ENCODE results near the gene SSBP1.
"Not testable (repeated sequence)": the region's sequence is repeated elsewhere in the genome, so short reads cannot be mapped to it uniquely, and the experiment has no call there.

Gene SSBP1, protein sequence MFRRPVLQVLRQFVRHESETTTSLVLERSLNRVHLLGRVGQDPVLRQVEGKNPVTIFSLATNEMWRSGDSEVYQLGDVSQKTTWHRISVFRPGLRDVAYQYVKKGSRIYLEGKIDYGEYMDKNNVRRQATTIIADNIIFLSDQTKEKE

DNA sequence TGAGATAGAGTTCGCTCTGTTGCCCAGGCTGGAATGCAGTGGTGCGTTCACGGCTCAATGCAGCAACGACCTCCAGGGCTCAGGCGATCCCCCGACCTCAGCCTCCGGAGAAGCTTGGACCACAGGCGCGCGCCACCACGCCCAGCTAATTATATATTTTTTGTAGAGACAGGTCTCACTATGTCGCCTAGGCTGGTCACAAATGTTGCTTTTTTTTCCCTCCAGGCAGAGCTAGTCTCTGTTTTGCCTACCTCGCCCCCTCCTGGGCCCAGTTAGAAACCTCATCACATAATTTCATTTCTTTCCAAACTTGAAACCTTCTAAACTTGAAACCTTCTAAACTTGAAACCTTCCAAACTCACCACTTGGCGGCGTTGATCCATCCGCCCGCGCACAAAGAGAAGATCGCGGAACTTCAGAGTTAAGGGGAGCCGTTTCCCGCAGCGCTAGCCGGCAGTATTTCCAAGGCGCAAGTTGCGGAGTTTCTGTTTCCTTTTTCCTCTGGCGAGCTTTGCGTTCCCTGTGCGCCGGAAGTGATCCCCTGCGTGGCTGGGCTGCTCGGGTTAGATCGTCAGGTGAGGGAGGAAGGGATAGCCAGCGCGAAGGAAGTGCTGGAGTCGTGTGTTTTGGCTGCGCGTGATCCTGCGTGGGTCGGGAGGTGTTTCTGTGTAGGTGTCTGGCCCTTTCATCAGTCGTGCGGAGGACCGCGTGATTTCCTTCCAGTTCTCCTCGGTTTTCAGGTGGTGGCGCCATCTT lies at the start of gene SSBP1:
Gene SSBP1, plus strand, starts transcription at position 523 of the 756 bp plus-strand sequence. CDS start 809 bp downstream, outside the sequence.
- peak; percentile 89 to 90 for DNase-seq

DNA sequence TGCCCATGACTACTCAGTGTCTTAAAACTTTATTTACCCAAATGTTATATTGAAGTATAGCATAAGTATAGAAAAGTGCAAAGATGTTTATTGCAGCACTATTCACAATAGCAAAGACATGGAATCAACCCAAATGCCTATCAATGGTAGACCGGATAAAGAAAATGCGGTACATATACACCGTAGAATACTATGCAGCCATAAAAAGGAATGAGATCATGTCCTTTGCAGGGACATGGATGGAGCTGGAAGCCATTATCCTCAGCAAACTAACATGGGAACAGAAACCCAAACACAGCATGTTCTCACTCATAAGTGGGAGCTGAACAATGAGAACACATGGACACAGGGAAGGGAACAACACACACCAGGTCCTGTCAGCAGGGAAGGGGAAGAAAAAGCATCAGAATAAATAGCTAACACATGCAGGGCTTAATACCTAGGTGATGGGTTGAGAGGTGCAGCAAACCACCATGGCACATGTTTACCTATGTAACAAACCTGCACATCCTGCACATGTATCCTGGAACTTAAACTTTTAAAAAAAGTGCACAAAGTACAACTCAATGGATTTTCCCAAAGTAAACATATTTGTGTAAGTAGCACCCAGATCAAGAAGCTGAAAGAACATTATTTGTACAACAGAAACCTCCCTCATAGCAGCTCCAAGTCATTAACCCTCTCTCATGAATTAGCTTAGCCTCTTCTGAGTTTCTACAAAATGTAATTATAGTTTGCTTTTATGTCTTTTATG lies 48.9 kb upstream of the SSBP1 start:
- DNase-seq, result not testable (repeated sequence)

DNA sequence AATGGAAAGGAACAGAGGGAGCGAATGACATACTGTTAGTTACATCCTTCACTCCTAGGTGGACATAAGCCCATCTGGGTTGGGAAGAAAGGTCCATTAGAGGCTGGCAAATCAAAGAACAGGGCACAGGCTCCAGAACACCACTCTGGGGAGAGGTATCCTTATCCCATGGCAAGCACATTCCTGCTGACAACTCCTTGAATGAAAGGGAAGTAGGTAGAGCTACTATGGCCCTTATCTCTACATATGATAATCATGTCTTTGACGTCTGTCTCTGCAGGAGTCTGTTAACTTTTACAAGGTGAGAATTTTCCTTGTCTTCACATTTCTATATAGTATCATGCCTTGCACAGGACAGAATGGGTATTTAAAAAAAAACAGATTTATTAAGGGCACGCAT lies 46.6 kb upstream of the SSBP1 start:
- DNase-seq, result no peak

DNA sequence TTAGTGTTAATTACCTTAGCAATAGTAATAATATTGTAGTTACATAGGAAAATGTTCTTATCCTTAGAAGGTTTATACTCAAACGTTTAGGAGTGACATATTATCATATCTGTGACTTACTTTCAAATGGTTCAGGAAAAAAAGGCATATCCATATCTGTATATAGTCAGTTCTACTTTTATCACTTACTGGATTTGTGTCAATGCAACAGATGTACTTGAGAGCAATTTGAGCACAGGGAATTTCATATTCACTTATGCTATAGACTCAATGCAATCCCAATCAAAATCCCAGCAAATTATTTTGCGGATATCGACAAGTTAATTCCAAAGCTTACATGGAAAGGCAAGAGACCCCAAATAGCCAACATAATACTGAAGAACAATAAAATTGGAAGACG lies 46.2 kb upstream of the SSBP1 start:
- no peak for DNase-seq

DNA sequence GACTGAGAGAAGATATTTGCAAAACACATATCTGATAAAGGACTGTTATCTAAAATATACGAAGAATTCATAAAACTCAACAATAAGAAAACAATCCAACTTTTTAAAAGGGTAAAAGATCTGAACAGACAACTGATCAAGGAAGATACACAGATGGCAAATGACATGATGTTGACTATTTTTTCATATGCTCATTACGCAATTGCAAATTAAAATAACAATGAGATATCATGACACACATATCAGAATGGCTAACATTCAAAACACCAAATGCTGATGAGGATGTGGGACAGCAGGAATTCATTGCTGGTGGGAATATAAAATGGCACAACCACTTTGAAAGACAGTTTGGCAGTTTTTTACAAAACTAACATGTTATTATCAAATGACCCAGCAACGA lies 45.1 kb upstream of the SSBP1 start:
- no peak for DNase-seq

DNA sequence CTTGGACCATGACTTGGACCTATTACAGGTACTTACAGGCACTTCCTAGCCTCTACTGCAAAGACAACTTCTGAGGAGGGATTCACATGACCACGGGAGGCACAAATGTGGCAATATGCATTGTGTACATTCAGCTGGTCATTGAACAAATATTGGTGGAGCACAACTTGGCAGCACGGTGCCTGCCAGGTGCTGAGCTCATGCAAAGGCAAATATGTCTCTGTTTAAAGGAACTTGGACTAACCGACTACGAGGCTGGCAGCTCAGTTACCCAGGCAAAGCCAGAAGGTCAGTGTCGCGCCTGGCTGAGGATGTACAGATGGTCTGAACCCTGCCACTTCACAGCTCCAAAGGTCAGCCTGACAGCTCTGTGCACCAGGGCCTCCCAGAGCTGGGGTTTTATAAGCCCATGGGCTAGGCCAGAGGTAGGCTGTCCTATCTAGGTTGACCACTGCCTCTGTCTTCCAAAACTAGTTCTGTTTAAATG lies 42.3 kb upstream of the SSBP1 start:
- no peak for DNase-seq

DNA sequence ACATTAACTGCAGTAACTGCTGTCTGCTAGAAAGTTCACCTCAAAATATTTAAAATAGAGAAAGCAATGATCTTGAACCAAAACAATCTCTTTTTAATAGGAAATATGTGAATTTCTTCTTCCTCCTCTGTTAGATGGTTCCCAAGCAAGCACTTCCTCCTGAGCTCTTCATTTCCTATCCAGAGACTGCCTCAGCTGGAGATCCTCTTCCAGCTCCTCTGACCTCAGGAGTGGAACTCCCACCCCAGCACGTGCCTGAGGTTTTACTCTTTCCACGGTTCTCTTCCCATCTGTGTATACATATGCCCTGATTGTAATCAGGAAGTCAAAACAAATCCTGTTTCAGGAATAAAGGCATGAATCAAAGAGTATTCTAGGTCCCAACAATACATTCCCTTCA lies 41.8 kb upstream of the SSBP1 start:
- DNase-seq, result no peak

DNA sequence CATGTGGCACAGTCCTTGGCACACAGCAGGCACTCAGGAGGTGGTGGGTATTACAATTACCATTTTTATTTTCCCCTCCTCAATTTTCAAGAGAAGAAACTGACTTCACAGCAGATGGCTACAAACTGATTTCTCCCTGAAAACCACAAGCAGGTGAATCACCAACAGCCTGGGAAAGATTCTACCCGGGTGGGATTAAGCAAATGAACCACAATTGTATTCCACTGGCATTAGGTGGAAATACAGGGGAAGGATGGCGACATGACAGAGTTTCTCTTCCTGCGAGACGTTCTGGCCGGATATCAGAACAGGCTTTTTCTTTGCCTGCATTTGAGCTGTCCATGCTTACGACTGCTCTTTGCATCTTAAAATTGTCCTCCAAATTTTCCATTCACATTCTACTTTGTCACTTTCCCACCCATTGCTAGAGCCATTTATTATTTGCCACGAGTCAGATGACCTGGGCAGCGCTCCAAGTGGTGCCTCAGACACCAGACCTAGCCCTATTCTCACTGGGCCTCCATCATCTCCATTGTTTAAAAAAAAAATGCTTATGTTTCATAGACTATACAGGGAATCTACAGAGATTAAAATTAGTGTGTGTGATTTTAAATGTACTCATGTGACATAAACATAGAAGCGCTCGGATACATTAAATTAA lies 40.8 kb upstream of the SSBP1 start:
- no peak for DNase-seq

DNA sequence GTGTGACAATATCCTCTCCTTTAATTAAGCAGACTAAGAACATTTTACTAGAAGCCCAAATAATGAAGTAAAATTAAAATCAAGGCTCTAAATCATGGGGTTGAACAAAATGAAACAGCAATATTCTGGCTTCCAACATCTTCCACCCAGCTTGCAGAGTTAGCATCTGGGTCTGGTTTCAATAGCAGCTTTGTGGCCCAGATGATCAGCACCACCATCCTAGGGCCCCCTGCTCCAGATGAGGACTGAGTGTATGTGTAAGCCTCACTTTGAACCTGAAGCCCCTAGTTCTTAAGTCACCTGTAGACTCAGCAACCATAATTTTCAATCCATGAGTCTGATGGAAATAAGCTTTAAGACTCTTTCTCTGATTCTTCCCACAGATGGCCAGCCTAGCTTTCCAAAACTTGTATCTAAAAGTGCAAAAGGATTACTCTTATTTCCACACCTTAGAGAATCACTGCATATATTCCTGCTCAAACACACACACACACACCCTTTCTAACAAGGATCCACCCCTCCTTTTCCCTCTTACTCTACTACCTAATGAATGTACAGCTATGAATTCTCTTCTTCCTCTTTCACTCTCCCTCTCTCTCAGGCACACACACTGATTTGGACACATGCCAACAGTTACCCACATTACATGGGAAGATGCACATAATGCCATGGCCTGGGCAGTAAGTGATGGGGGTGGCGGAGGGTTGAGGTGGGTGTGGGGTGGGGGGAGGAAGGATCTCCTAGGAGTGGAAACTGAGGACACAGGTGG lies 39.7 kb upstream of the SSBP1 start:
- no peak for DNase-seq

DNA sequence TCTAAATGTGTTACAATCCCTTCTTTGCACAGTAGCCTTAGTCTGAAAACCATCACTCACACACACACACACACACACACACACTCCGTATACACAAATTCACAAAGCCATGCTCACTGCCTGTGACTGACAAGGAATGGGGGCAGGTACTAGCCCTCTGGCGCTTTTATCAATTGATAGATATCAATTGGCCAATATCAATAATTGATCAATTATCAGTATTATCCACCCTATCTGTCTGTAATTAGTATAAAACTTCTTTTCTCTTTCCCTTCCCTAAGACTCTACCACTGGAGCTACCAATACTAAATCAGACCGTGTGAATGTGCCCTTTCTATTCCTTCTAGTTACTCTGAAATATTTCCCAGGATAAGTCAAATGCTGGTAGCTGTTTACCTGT lies 38.3 kb upstream of the SSBP1 start:
- no peak for DNase-seq

DNA sequence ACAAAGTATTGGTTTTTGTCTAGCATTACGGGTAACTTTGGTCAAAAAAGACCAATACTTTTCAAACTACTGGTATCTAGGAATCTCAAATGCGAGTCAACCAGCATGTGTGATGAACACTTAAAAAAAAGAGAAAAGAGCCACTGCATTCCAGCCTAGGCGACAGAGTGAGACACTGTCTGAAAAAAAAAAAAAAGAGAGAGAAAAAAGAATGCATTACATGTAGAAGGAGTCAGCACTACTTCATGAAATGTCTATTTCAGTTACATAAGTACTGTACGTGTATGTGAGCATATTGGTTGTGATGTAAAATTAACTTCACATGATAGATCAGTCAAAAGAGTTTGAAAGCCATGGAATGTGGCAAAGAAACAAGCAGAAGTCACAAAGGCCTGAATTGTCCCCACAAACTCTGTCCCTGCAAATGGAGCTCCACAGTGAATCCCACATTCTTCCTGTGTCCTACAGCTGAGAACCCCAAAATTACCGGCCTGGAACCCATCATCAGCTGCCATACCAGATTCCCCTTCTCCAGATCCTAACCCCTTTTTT lies 37.8 kb upstream of the SSBP1 start:
- DNase-seq, result no peak

DNA sequence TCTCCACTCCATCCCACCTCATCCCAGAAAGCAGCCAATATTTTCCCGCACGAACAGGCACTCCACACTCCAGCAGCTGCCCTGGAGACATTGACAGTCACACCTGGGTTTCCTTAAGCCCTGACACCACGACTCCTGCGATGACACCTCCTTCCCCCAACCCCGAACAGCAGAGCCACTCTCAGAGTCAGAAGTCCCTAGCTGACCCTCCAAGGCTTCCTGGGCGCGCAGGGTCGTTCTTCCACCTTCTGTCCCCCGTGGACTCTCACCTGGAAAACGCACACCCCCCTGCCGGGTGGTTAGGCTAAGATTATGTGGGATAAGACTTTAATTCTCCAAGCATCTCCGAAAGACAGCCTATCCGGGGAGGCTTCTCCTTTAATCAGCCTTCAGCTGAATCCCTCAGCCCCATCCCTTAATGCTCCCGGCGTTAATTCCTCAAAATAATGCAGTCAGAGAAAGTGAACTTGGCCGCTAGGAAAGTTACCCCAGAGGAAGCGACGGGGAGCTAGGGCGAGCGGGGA lies 37.2 kb upstream of the SSBP1 start:
- peak; percentile 5 for DNase-seq

DNA sequence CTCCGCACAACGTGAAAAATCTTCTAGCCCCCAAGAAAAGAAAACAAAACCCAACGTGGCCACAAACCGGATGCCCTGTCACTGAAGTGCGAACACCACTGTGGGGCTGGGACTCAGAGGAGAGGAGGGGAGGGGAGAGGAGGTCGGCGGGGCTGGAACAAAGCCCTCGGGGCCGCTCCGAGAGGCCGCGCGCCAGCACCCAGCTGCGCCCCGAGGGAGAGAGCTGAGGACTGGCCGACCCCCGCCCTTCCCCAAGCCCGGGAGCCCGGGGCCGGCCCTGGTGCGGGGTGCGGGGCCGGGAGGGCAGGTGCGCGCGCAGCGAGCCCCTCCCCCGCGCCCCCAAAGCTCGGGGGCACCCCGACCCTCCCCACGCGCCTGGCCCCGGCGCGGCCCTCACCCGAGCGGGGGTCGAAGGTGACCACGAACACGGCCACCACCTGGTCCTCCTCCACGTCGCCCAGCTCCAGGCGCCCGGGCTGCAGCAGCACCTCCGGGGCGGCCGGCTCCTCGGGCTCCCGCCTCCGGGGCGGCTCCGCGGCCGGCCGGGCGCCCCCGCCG lies 36.6 kb upstream of the SSBP1 start:
- peak; percentile 53 to 59 for DNase-seq

DNA sequence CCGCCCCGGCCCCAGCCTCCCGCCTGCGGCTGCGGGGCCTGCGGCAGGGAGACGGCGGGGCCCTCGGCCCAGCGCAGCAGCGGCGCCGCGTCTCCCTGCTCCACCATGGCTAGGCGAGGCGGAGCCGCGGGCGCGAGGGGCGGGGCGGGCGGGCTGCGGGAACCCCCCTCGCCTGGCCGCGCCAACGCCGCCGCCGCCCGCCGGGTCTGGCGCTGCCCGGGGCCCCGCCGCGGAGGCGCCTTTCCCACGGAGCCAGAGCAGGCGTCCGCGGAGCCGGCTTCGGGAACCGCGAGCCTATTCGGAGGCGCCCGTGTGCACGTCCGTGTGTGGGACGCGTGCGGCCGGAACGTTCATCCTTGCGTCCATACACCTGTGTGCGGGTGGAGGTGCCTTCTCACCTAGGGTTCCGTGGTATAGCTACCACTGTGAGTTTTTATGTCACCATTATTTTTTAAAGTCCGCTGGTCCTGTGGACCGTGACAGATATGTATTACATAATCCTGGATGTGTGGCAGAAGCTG lies 36.1 kb upstream of the SSBP1 start, which contains the start of gene DENND11:
Gene DENND11, minus strand, starts transcription at position 120 of the 521 bp plus-strand sequence. Its CDS starts 13 bp downstream, at position 107.
- DNase-seq, result peak; percentile 42 to 49

DNA sequence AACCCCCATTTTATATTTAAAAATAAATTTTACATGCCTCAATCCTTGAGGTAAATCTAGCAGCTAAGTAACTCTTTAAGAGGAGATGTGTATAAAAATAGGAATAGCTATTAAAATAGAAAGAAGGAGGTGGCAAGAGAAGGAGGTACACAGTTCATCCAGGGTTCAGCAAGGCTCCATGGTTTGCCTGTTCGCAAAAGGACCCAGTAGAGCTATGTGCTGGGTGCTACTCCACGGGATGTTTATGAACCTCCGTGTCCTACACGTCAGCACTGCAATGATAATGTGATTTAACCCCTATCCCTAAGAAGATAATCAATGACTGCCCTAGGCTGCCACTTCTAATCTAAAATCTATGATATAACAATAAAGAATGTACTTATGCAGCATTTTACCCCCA lies 35.3 kb upstream of the SSBP1 start:
- DNase-seq, result no peak

DNA sequence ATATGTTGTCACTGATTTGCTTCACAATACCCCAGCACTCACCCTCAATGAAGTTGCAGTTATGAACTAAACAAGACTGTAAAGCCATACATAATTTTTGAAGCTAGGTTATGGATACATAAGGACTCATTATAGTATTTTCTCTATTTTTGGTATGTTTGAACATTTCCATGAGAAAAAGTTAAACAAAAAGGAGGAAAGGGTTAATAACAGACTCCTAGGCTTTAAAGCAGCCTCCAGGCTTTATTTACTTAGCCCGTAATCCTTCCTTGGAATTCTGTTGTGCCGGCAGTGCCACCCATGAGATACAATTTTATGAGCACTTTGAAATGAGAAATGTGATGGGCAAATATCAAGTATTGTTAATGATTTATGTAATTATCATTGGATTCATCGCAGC lies 34.0 kb upstream of the SSBP1 start:
- DNase-seq, result no peak

DNA sequence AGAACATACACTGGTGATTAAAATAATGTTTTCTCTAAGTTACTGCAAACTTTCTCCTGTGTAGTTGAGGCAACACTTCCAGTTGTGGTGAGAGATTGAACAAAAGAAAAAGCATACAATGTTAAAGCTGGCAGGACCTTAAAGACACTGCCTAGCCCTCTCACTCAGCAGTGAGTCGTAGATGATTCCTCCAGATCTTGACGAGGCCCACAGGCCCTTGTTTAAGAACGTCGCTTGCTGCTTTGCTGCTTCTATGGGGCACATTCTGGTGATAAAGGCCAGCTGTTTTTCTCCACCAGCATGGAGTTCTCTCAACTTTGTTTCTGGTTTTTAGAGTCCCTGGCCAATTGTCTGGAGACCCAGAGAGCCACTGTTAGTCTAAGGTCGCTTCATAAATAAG lies 33.4 kb upstream of the SSBP1 start:
- no peak for DNase-seq

DNA sequence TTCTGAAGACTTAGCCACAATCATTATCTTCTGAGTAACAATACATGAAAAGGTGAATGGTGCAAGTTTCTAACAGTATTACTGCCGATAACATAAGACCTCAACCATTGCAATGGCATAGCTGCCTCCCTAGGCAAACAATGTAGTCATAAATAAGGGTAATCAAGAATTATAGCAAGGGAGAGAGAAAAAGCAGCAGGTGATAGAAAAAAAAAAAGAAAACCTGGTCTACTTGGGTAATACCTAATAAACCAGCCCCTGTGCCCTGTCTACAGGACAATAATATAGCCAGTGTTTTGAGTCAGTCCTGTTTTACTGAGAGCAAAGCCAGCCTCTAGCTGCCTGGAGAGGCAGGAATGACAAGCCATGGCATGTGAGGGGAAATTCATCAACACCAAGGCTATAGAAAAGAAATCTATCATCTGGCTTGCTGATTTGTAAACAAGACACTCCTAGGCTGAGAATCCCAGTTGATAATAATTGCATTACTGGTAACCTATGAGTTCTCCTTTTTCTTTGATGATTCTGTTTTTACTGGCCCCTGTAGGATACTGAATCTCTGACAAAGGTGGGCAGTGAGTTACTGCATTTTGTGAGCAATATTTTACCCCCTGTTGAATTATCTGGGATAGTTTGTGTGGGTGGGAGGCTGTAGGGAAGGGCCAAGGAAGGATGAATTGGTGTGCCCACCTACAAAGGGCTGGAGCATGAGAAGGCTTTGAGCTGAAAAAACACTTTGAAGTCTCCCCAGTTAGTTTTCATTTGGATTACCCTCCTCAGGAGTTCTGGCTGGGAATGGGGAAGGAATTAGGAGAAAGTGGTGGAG lies 31.7 kb upstream of the SSBP1 start:
- DNase-seq, result no peak

DNA sequence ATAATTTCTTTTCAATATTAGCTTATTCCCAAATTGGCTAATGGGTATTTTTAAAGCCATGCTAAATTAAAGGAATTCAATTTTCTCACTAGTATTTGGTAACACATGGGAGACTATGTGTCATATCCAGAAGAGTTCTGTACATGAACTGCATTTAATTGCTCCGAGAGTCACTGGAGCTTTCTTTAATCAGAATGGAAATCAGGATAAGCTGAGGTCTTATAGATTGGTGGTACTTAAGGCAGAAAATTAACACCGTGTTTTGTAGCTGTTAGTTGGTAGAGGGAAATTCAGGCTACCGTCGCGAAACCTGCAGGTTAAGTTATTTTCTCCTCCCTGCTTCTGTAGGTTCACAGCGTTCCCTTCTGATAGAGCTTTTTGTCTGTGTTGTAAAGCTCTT lies 29.8 kb upstream of the SSBP1 start, which contains the start of gene WEE2:
Gene WEE2, plus strand, starts transcription at position 3 of the 400 bp plus-strand sequence. CDS start 406 bp downstream, outside the sequence.
- no peak for DNase-seq

DNA sequence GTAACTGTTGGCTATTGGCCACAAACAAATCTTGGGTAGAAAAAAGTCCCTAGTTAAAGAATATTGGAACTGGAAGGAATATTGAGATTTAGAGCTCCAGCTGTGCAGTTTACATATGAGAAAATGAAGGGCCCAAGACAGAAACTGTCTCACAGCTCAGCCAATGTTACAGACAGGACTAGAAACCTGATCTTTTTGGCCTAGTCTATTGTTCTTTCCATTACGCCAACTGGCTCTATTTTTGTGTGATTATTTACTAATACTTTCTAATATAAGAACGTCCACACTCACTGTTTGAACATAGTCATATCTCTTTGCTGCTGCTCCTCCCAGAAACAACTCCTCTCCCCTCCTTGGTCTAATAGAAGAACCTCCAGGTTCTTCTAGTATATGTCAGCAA lies 28.8 kb upstream of the SSBP1 start:
- no peak for DNase-seq

Measured in activated CD4-positive, alpha-beta T cell treated with anti-CD3 and anti-CD28 coated beads for 4 hours (primary cell).